HEK293T (cell line): Measurements from ENCODE around the gene MRPS9.
A peak's percentile ranks its signal among the peaks of the same experiment; 100 is the strongest.

Experiments
- CTCF ChIA-PET: fragments of 350-600 bp; formaldehyde crosslinking; extraction: SDS; loops from one replicate; lab custom pipeline; 2021; ENCODE audit warnings: antibody characterized with exemption, inconsistent platforms; lab: Yijun Ruan, JAX
- POLR2A ChIA-PET: fragments of 350-600 bp; formaldehyde crosslinking; extraction: SDS; loops from one replicate; lab custom pipeline; 2020; ENCODE audit warnings: antibody characterized with exemption, inconsistent platforms; lab: Yijun Ruan, JAX
- DNase-seq: peaks from one replicate; pipeline ENCODE4 v3.0.0; 2012; ENCODE audit warnings: mixed read lengths; ENCODE audit errors: extremely low spot score
- ARNT ChIP-seq: fragments of 450-650 bp; IDR thresholded peaks from 2 replicates; pipeline ENCODE4 v1.6.1; 2017; ENCODE audit warnings: mild to moderate bottlenecking
- BHLHE40 ChIP-seq: fragments of 450-650 bp; IDR thresholded peaks from 2 replicates; pipeline ENCODE4 v1.6.1; 2016; ENCODE audit warnings: mild to moderate bottlenecking, moderate library complexity, borderline replicate concordance
- CTBP1 ChIP-seq: fragments of 450-650 bp; IDR thresholded peaks from 2 replicates; pipeline ENCODE4 v1.6.1; 2016; ENCODE audit warnings: borderline replicate concordance
- ELF4 ChIP-seq: fragments of 450-650 bp; IDR thresholded peaks from 2 replicates; pipeline ENCODE4 v1.6.1; 2017; ENCODE audit warnings: antibody characterized with exemption
- FOXA1 ChIP-seq: fragments of 450-650 bp; IDR thresholded peaks from 2 replicates; pipeline ENCODE4 v1.6.1; 2016; ENCODE audit warnings: mild to moderate bottlenecking
- FOXK2 ChIP-seq: fragments of 450-650 bp; IDR thresholded peaks from 2 replicates; pipeline ENCODE4 v1.6.1; 2016; ENCODE audit warnings: mild to moderate bottlenecking
- FOXM1 ChIP-seq: fragments of 450-650 bp; IDR thresholded peaks from 2 replicates; pipeline ENCODE4 v1.6.1; 2017; ENCODE audit warnings: mild to moderate bottlenecking, borderline replicate concordance
- HDGF ChIP-seq: fragments of 450-650 bp; IDR thresholded peaks from 2 replicates; pipeline ENCODE4 v1.6.1; 2017; ENCODE audit warnings: antibody characterized with exemption, borderline replicate concordance
- L3MBTL2 ChIP-seq: fragments of 450-650 bp; conservative IDR thresholded peaks from 2 replicates; pipeline ENCODE4 v1.6.1; 2016; ENCODE audit warnings: mild to moderate bottlenecking
- LEF1 ChIP-seq: fragments of 450-650 bp; IDR thresholded peaks from 2 replicates; pipeline ENCODE4 v1.6.1; 2017; ENCODE audit warnings: mild to moderate bottlenecking, borderline replicate concordance
- NFRKB ChIP-seq: fragments of 450-650 bp; IDR thresholded peaks from 2 replicates; pipeline ENCODE4 v1.6.1; 2016; ENCODE audit warnings: mild to moderate bottlenecking, moderate library complexity
- PKNOX1 ChIP-seq: fragments of 450-650 bp; IDR thresholded peaks from 2 replicates; pipeline ENCODE4 v1.6.1; 2016
- SP1 ChIP-seq: fragments of 450-650 bp; IDR thresholded peaks from 2 replicates; pipeline ENCODE4 v1.6.1; 2017
- SUZ12 ChIP-seq: fragments of 450-650 bp; IDR thresholded peaks from 2 replicates; pipeline ENCODE4 v1.6.1; 2016; ENCODE audit warnings: mild to moderate bottlenecking
- TARDBP ChIP-seq: fragments of 450-650 bp; IDR thresholded peaks from 2 replicates; pipeline ENCODE4 v1.6.1; 2016
- ZNF384 ChIP-seq: fragments of 450-650 bp; IDR thresholded peaks from 2 replicates; pipeline ENCODE4 v1.6.1; 2016

The MRPS9 gene

GRCh38 chr2:105135436-105135835 lies 97.6 kb downstream of the MRPS9 start:
- ChIA-PET CTCF (interaction anchor here (0.8 to 1.0 kb wide), 2 partner anchors 19 to 101 kb away, joined by 3 read pairs; no protein-coding TSS in a partner anchor), POLR2A (no interaction called here)
- TF ChIP-seq SUZ12 = no peak
- TF ChIP-seq L3MBTL2 = no peak
- TF ChIP-seq FOXM1 = no peak
- no peak for DNase-seq

DNA sequence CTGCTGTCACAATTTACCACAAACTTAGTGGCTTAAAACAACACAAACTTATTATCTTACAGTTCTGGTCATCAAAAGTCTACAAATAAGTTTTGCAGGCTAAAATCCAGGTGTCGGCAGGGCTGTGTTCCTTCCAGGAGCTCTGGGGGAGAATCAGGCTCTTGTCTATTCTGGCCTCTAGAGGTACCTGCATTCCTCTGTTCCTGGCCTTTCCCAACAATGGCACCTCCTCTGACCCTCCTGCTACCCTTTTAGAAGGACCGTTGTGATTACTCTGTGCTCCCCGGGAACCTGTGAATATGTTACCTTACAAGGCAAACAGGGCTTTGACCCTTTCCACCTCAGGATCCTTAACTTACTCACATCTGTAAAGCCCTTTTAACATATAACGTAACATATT lies 98.5 kb downstream of the MRPS9 start:
- ChIA-PET POLR2A (no interaction called here), CTCF (no interaction called here)
- no peak for DNase-seq
- TF ChIP-seq SUZ12 (no peak), ZNF384 (no peak), LEF1 (no peak), SP1 (no peak), HDGF (no peak), BHLHE40 (no peak), FOXA1 (no peak), ELF4 (no peak)

DNA sequence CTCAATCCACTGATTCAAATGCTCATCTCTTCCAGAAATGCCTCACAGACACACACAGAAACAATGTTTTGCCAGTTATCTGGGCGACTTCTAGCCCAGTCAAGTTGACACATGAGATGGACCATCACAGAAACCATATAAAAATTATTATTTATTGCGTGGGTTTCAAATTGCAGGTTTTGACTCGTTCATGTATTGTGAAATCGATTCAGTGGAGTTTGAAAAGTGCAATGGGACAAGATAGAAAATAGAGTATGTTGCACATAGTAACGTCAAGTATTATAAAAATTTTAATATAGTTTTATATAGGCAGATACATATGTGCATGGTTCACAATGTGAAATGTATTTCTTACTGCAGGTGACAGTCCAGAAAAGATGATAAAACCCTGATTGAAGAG lies 100.8 kb downstream of the MRPS9 start:
- ChIA-PET POLR2A (no interaction called here), CTCF (interaction anchor here (1.0 kb wide), 1 partner anchor 24 kb away, joined by 3 read pairs; no protein-coding TSS in a partner anchor)
- TF ChIP-seq ARNT = no peak
- TF ChIP-seq FOXK2 = no peak
- TF ChIP-seq BHLHE40 = no peak
- TF ChIP-seq SUZ12 = no peak
- TF ChIP-seq L3MBTL2 = no peak
- no peak for TF ChIP-seq ELF4
- TF ChIP-seq LEF1 = no peak
- no peak for TF ChIP-seq PKNOX1
- TF ChIP-seq ZNF384 = no peak
- TF ChIP-seq NFRKB = no peak
- no peak for TF ChIP-seq HDGF
- no peak for TF ChIP-seq CTBP1
- no peak for TF ChIP-seq SP1
- no peak for TF ChIP-seq FOXA1
- no peak for TF ChIP-seq TARDBP
- DNase-seq = no peak

GRCh38 chr2:105139556-105140239 lies 101.8 kb downstream of the MRPS9 start:
- CTCF ChIA-PET = interaction anchor here (0.8 to 1.0 kb wide), 2 partner anchors 25 to 96 kb away, joined by 3 to 4 read pairs; no protein-coding TSS in a partner anchor
- TF ChIP-seq TARDBP (no peak), L3MBTL2 (no peak), LEF1 (no peak), SP1 (no peak), ZNF384 (no peak), HDGF (no peak)
- no peak for DNase-seq
- POLR2A ChIA-PET = interaction anchor here (1.1 kb wide), 1 partner anchor 107 kb away, joined by 3 read pairs; no protein-coding TSS in a partner anchor

DNA sequence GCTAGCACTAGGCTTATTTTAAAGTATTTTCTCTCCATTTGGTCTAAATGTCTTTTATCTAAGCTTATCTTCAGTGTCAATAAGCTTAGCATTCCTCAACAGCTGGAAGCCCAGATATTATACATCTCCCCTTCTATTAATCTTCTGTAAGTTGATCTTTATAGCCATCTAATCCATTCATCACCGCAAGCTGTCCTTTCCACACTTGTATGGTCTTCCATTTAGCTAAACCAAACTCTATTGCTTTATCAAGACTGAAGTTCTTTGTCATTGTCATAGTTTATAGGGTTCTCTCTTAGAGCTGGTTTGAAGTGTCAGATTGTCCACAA lies 102.3 kb downstream of the MRPS9 start:
- no peak for DNase-seq
- ChIA-PET CTCF (interaction anchor here (0.8 kb wide), 1 partner anchor 96 kb away, joined by 4 read pairs; no protein-coding TSS in a partner anchor), POLR2A (interaction anchor here (1.1 kb wide), 1 partner anchor 107 kb away, joined by 3 read pairs; no protein-coding TSS in a partner anchor)
- peak; percentile 72 for TF ChIP-seq PKNOX1
- no peak for TF ChIP-seq TARDBP
- peak; percentile 75; the same call in 1 of the 2 replicates for TF ChIP-seq CTBP1

DNA sequence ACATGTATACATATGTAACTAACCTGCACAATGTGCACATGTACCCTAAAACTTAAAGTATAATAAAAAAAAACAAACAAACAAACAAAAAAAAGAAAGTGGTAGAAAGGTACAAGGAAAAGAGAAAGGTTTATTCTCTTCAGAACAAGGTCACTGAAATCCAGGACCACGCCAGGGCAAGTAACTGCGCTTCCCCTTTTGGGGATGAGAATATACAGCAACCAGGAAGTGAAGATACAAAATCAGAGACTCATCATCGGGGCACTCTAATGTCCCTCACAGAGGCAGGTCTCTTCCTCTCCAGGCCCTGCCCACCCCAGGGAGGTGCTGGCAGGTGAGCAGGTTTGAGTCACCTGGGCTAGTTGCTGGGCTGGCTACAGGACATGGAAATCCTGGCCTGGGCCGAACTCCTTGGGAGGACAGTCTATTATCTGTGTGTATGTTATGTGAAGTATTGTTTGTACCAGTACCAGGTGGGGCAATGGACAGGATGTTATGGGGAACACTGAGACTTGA lies 103.3 kb downstream of the MRPS9 start:
- ChIA-PET POLR2A (no interaction called here), CTCF (no interaction called here)
- DNase-seq = no peak
- no peak for TF ChIP-seq ARNT

GRCh38 chr2:105142239-105142638 lies 104.4 kb downstream of the MRPS9 start:
- DNase-seq = no peak
- ChIA-PET POLR2A (no interaction called here), CTCF (no interaction called here)
- TF ChIP-seq FOXA1 (no peak), CTBP1 (no peak), ZNF384 (no peak), LEF1 (no peak), L3MBTL2 (no peak), PKNOX1 (no peak), SUZ12 (no peak), ARNT (no peak), FOXM1 (no peak)
